T-helper 1 cell treated with Interleukin-12 subunit alpha and Interleukin-12 subunit beta and Interleukin-4 antibody, amounts not matched to agents 30 μg/mL and 1 μg/mL, for 36 hours (primary cell): ENCODE measurements around the gene EPS15.

Source experiments
- H3K27ac Mint-ChIP-seq: one replicate; pipeline ENCODE4 v1.8.0; 2021; ENCODE audit warnings: mild to moderate bottlenecking, mixed read lengths
- H3K27me3 Mint-ChIP-seq: one replicate; pipeline ENCODE4 v1.8.0; 2021; ENCODE audit warnings: low read depth, mixed read lengths
- H3K36me3 Mint-ChIP-seq: one replicate; pipeline ENCODE4 v1.8.0; 2021; ENCODE audit warnings: low read depth, mixed read lengths
- H3K4me1 Mint-ChIP-seq: one replicate; pipeline ENCODE4 v1.8.0; 2021; ENCODE audit warnings: low read depth, mixed read lengths
- H3K4me3 Mint-ChIP-seq: one replicate; pipeline ENCODE4 v1.8.0; 2021; ENCODE audit warnings: mild to moderate bottlenecking, moderate library complexity, mixed read lengths
- H3K9me3 Mint-ChIP-seq: one replicate; pipeline ENCODE4 v1.8.0; 2021; ENCODE audit warnings: mixed read lengths

EPS15 gene

DNA sequence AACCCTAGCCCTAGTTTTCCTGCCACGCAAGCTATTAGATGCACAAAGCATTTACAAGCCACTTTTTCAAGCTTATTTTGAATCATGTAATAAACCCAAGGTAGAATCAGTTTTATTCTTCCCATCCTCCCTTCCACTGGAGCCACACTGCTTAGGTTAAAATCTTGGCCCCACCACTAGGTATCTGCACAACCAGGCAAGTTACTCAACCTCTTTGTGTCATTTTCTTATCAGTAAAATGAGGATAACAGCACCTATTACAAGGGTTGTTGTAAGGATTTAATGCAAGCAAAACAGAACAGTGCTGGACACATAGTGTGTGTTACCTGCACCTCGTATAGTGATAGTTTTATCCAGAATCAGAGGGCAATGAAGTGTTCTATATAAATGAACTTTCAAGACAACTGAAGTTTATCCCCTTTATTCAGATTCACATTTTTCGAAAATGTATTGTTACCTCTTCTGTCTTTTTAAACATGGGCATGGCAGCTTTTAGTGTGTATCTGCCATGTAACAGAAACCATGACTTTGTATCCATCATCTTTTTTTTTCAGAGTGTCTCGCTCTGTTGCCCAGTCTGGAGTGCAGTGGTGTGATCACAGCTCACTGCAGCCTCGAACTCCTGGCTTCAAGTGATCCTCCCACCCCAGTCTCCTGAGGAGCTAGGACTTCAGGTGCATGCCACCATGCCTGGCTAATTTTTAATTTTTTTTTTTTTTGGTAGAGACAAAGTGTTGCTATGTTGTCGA is 171.5 kb downstream of the EPS15 start:
- peaks cover 1% of the 10 kb centered on the region for H3K4me1 Mint-ChIP-seq
- no peak overlapping the region for H3K27ac Mint-ChIP-seq
- H3K4me3 Mint-ChIP-seq: no peak overlapping the region
- peaks cover 43% of the 10 kb centered on the region for H3K27me3 Mint-ChIP-seq
- H3K9me3 Mint-ChIP-seq: no peaks in the 10 kb centered on the region
- no peaks in the 10 kb centered on the region for H3K36me3 Mint-ChIP-seq

DNA sequence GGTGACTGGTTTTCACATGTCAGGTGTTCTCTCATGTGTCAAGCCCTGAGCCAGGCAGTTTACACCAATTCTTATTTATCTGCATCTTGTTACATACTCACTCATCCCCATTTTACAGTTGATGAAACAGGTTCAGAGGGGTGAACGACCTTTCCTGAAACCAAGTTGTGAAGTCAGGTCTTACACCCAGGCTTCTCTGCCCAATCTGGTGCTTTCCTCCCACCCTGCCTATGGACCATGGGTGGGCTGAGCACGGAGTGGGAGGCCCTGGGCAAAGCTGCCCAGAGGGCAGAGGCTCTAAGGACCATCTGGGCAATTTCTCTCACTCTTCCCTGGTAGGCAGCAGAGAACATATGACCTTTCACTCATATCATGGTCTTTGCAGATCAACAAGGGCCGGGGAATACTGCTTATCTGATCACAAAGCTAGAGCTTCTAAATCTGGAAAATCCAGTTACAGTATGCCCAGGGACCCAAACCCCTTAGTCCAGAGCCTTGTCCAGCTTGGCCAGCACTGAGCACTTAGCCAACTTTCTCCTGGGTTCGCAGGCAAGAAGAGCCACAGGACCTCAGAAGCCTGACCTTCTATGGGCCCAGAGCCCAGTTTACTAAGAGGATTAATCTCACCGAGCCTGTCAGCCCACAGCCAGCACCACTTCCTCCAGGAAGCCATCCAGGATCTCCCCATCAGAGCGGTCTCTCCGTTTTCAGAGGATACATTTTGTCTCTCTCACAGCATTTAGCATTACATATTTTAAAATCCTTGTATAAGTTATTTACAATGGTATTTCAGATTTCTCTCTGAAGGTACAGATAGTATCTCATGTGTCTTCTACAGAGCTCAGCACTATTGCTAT is 172.8 kb downstream of the EPS15 start:
- H3K4me1 Mint-ChIP-seq: peaks cover 1% of the 10 kb centered on the region
- peaks cover 49% of the 10 kb centered on the region for H3K27me3 Mint-ChIP-seq
- no peaks in the 10 kb centered on the region for H3K36me3 Mint-ChIP-seq
- H3K9me3 Mint-ChIP-seq: no peaks in the 10 kb centered on the region
- no peak overlapping the region for H3K4me3 Mint-ChIP-seq
- H3K27ac Mint-ChIP-seq: no peak overlapping the region

DNA sequence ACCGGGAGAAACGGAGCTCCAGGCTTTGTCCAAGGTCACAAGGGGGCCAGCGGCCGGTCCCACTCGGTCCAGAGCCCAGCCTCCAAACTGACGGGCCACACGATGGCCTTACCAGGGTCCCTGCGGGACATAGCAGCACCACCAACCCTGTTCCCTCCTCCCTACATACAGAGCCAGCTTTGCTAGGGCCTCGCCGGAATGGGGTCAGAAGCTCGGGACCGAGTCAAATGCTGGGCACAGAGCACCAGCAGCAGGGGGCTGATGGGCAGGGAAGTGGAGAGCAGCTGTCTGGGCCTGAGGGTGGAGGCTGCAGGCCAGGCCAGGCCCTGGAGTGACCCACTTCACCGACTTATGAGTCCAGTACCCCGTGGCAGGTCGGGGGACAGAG is 173.8 kb downstream of the EPS15 start:
- Mint-ChIP-seq H3K27me3 (peaks cover 49% of the 10 kb centered on the region), H3K27ac (no peak overlapping the region), H3K4me3 (no peak overlapping the region), H3K36me3 (no peaks in the 10 kb centered on the region), H3K4me1 (peaks cover 1% of the 10 kb centered on the region), H3K9me3 (no peaks in the 10 kb centered on the region)

DNA sequence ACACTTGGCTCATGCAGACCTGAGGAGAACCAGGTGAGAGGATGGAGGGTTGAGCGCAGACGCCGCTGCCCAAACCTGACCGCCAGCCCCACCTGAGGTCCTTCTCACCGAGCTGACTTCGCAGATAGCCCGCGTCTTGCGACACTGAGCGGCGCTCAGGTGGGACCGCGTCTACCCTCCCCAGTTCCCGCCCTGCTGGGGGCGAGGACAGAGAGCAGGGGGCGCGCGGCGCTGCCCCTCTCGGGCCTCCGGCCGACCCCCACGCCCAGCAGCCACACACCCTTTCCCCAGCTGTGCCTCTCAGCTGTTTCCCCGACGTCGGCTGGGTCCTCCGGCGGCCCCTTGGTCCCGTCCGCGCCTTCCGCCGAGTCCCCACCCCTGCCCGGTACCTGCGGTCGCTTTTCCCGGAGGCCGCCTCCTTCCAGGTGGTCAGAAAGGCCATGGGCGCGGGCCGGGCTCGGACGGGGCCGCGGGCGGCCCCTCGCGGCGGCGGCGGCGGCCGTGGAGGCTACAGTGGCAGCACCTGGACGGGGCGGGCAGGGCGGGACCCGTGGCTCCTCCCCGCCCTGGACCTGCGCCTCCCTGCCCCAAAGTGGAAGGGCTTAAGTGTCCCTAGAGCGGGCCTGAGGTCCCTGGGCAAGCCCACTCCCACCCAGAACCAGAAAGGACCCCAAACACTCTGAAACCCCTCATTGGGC is 174.3 kb downstream of the EPS15 start:
- Mint-ChIP-seq H3K36me3 (no peaks in the 10 kb centered on the region), H3K4me3 (no peak overlapping the region), H3K27ac (no peak overlapping the region), H3K9me3 (no peaks in the 10 kb centered on the region), H3K4me1 (peaks cover 1% of the 10 kb centered on the region), H3K27me3 (peaks cover 49% of the 10 kb centered on the region)

DNA sequence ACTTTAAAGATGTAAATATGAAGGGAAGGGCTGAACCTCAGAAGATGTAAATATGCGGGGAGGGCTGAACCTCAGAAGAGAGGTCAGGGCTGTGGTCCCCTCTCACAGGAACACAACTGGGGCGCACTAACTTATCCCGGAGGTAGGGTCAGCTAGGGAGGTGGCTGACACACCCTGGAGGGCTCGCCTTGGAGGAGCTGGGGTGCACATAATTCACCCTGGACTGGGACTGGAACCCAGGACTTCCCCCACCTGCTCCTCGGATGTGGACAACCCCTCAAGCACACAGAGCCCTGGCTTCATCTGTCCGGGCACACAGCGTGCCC is 174.8 kb downstream of the EPS15 start:
- no peaks in the 10 kb centered on the region for H3K36me3 Mint-ChIP-seq
- peak overlapping the region; percentile 38 for H3K4me3 Mint-ChIP-seq
- H3K9me3 Mint-ChIP-seq: no peaks in the 10 kb centered on the region
- no peak overlapping the region for H3K27ac Mint-ChIP-seq
- peaks cover 1% of the 10 kb centered on the region for H3K4me1 Mint-ChIP-seq
- H3K27me3 Mint-ChIP-seq: peaks cover 49% of the 10 kb centered on the region

DNA sequence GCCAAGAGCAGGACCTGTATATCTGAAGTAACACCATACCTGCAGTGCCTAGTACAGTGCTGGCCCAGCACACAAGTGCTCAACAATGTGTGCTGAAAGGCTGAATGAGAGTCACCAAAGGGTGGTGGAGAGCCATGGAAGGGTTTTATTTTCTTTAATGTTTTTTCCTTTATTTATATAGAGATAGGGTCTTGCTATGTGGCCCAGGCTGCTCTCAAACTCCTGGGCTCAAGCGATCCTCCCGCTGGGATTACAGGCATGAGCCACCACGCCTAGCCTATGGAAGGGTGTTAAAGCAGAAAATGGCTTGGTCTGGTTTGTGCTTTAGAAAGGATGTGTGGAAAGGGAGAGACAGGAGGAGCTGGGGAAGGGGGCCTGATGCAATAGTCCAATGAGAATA is 175.4 kb downstream of the EPS15 start:
- peaks cover 1% of the 10 kb centered on the region for H3K4me1 Mint-ChIP-seq
- no peaks in the 10 kb centered on the region for H3K36me3 Mint-ChIP-seq
- H3K4me3 Mint-ChIP-seq: no peak overlapping the region
- H3K9me3 Mint-ChIP-seq: no peaks in the 10 kb centered on the region
- H3K27ac Mint-ChIP-seq: no peak overlapping the region
- H3K27me3 Mint-ChIP-seq: peaks cover 49% of the 10 kb centered on the region

DNA sequence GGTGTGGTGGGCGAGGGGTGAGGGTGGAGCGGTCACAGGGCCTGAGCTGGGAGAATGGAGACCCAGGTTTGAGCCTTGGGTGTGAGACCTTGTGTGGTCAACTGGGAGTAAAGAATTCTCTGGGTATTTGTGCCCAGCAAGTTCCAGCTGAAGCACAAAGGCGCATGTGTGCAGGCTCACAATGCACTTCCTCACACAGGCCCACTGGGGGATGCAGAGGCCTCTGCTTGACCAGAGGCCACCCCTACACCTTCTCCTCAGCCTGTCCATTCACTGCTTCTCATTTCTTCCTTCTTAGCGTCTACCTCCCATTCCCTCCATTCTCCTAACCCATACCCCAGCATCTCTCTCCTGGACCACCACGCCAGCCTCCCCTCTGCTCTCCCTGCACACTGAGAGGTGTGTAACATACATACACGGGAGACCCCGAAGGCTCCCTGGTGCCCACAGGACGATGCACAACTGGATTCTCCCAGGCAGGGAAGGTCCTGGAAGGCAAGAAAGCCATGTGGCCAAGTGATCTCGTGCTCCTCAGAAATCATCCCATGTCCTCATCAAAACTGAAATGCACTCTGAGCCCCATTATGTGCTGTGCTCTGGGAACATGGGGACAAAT is 176.4 kb downstream of the EPS15 start:
- Mint-ChIP-seq H3K27ac (no peak overlapping the region), H3K27me3 (peaks cover 51% of the 10 kb centered on the region), H3K4me3 (no peak overlapping the region), H3K9me3 (no peaks in the 10 kb centered on the region), H3K4me1 (peaks cover 1% of the 10 kb centered on the region), H3K36me3 (no peaks in the 10 kb centered on the region)

DNA sequence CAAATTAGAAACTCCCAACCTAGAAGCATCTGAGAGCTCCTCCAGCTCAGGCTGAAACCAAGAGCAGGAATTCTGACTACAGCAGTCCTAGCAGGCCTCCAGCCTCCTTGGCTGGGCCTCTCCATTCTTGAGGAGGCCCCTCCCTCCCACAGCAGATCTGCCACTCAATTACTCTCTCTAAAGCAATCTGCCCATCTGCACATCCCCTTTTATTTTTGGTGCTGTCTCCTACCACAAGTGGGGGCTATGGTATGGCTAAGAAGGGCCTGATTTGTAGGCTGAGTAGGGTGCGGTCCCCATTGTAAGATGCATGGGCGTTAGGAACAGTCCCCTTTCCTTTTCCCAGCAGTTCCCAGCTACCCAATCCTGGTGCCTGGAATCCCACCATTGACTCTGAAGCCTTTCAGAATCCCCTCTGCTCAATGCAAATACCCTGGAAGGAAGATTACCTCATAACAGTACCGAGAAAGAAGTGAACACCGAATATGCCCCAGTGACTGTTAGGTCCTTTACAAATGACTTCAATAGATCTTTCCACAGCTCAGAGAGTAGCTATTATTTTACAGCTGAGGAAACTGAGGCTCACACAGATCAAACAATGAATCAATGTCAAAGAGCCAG is 177.1 kb downstream of the EPS15 start:
- no peaks in the 10 kb centered on the region for H3K9me3 Mint-ChIP-seq
- peaks cover 47% of the 10 kb centered on the region for H3K27me3 Mint-ChIP-seq

DNA sequence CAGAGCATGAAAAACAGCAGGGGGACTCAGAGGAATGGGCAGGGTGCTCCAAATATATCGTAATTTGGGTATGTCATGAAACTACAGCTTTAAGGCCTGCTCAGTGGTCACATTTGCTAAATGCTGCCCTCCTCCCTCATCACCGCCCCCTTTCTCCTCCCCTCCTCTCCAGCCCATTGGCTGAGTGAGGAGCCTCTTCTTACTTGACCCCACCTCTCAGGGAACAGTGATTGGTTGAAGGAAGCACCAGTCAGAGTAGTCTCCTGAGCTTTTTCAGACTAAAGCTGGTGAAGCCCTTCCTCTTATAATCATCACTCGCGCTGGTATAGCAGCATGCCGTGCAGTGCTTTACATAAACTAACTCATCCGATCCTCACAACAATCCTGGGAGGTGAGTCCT is 178.7 kb downstream of the EPS15 start:
- Mint-ChIP-seq H3K36me3 (no peaks in the 10 kb centered on the region), H3K4me1 (no peaks in the 10 kb centered on the region), H3K4me3 (no peak overlapping the region), H3K9me3 (no peaks in the 10 kb centered on the region), H3K27me3 (peaks cover 31% of the 10 kb centered on the region), H3K27ac (no peak overlapping the region)

More for the DNA sequence above, 177.1 kb downstream of the EPS15 start:
- H3K4me1 Mint-ChIP-seq: peaks cover 1% of the 10 kb centered on the region
- H3K27ac Mint-ChIP-seq: no peak overlapping the region
- H3K36me3 Mint-ChIP-seq: no peaks in the 10 kb centered on the region
- H3K4me3 Mint-ChIP-seq: no peak overlapping the region

DNA sequence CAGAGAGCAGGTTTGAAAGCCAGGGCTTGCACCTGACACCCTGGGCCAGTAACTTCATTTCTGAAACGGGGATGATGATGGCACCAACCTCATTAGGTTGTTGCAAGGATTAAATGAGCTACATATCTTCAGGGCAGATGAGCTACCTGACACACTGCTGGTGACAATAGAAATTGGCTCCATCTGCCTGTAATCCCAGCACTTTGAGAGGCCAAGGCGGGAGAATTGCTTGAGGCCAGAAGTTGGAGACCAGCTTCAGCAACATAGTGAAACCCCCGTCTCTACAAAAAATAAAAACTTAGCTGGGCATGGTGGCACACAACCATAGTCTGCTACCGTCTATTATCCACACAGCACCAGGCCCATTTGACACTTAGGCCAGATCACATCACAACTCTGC is 182.4 kb downstream of the EPS15 start:
- no peak overlapping the region for H3K27ac Mint-ChIP-seq
- peaks cover 7% of the 10 kb centered on the region for H3K27me3 Mint-ChIP-seq
- no peak overlapping the region for H3K4me3 Mint-ChIP-seq
- H3K36me3 Mint-ChIP-seq: no peaks in the 10 kb centered on the region
- H3K4me1 Mint-ChIP-seq: no peaks in the 10 kb centered on the region
- H3K9me3 Mint-ChIP-seq: no peaks in the 10 kb centered on the region

DNA sequence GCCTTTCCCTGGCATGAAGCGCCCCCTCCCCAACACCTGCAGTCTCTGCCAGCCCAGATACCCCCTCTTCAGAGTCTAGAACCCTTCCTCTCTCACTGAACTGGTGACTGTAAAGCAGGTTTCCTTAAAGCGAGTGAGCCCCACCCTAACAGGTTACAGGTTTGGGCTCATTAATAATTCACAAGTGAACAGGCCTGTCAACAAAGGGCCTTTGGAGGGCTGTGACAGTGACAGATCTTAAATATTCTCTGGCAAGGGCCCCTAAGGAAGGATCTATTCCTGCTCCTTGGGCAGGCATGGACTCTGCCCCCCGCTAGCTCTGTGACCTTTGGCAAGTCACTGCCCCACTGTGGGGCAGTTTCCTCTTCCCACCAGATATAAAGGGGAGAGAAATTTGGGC is 183.1 kb downstream of the EPS15 start:
- no peak overlapping the region for H3K27ac Mint-ChIP-seq
- peaks cover 3% of the 10 kb centered on the region for H3K4me1 Mint-ChIP-seq
- H3K4me3 Mint-ChIP-seq: no peak overlapping the region
- no peaks in the 10 kb centered on the region for H3K36me3 Mint-ChIP-seq
- no peaks in the 10 kb centered on the region for H3K9me3 Mint-ChIP-seq
- H3K27me3 Mint-ChIP-seq: peaks cover 14% of the 10 kb centered on the region

DNA sequence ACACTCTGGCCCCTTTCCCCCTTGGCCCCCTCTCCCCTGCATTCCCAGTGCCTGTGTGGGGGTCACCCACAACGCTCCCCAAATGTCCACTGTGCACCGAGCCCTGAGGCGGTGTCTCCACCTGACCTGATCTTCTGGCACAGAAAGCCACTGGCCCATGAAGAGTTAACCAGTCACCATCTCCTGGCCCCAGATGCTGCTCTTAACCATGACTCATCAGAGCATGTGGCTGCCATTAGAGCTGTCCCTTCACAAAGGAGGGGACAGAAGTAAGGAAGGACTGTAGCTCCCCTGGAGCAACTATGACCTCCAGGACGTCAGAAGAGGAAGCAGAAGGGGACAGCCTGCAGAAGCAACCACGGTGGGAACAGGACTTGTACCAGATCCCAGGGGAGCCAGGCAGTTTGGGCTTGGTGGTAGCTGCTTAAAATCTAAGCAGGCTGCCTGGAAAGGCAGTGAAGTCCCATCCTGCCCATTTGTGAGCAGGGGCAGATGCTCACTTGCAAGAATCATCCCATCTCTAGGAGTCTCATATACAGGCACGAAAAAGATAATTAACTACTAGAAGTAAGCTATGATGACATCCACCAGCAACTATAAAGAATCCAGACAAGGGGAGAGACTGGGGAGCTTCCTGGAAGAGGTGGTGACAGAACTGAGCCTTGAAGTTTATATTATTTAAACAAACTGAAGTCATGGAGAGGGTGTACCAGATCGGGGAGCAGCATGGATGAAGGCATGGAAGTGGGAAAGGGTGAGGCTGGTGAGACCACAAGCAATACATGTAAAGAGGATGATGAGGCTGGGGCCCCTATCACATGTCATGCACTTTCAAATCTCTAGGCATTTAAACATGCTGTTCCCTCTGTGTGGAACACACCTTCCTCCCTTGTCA is 187.6 kb downstream of the EPS15 start:
- H3K9me3 Mint-ChIP-seq: no peaks in the 10 kb centered on the region
- H3K27me3 Mint-ChIP-seq: peaks cover 34% of the 10 kb centered on the region
- peak overlapping the region; percentile 83 for H3K4me3 Mint-ChIP-seq
- no peaks in the 10 kb centered on the region for H3K36me3 Mint-ChIP-seq
- peaks cover 7% of the 10 kb centered on the region for H3K4me1 Mint-ChIP-seq
- no peak overlapping the region for H3K27ac Mint-ChIP-seq

DNA sequence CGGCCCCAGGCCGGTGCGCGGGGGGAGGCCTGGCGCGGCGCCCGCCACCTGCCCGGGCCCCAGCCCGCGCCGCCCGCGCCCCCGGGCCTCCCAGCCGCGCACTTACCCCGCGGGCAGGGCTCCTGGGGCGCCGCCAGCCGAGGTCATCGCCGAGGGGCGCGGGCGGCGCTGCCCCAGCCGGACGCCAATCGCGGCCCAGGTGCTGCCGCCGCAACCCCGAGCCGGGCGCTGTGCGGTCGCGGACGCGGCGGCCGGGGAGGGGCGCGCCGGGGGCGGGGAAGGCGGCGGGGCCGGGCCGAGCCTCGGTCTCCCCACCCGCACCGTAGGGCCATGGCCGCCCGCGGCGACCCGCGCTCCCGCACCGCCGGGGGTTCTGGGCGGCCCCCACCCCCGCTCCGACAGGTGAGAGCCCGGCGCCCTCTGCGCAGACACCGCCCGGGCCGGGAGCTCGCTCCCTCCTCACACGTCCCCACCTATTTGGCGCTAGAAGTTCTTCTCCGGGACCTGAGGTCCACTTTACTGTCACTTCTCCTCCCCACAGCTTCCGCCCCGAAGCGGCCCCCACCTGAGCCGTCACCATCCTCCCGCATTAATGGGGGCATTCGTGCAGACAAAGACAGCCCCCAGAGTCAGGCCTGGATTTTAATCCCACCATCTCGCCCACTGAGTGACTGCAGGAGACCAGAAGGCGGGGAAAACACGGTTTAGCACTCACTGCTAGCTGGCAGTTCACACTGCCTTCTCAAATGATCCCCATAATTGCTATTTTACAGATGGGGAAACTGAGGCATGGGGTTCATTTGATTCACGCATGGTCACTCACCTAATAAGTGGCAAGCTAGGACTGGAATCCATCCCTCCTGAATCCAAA is 188.5 kb downstream of the EPS15 start, which contains the start of gene TTC39A:
Gene TTC39A, minus strand, starts transcription at position 232 of the 871 bp plus-strand sequence. Its CDS starts 85 bp downstream, at position 147.
- Mint-ChIP-seq H3K4me1 (peaks cover 7% of the 10 kb centered on the region), H3K4me3 (peak within 1 kb of the TSS; percentile 83), H3K36me3 (no peaks in the 10 kb centered on the region), H3K9me3 (no peaks in the 10 kb centered on the region), H3K27me3 (peaks cover 34% of the 10 kb centered on the region), H3K27ac (no peak within 1 kb of the TSS)
